ENCODE measurements around the gene PPIL4.
A peak's percentile ranks its signal among the peaks of the same experiment; 100 is the strongest.

PPIL4 gene

GRCh38 chr6:149545754-149546471 is at the start of gene PPIL4:
Gene PPIL4 (minus strand): TSS chr6:149546043. CDS start chr6:149546005, 38 bp downstream.
- peak; percentile 44 to 96 (median 91) for DNase-seq

GRCh38 chr6:149593408-149593807 is 47.6 kb upstream of the PPIL4 start:
- DNase-seq = no peak

- DNase-seq = no peak
Observed at GRCh38 chr6:149592983-149593382, 47.1 kb upstream of the PPIL4 start.

- DNase-seq = no peak
Observed at GRCh38 chr6:149586149-149586548, 40.3 kb upstream of the PPIL4 start.

GRCh38 chr6:149581349-149581748 is 35.5 kb upstream of the PPIL4 start:
- no peak for DNase-seq

GRCh38 chr6:149580880-149581279 is 35.0 kb upstream of the PPIL4 start:
- no peak for DNase-seq

- no peak for DNase-seq
Observed at GRCh38 chr6:149567945-149568585, 22.2 kb upstream of the PPIL4 start.

GRCh38 chr6:149567194-149567586 is 21.3 kb upstream of the PPIL4 start:
- DNase-seq = peak in 1 of 51 donors; percentile 36

GRCh38 chr6:149566410-149567193 is 20.8 kb upstream of the PPIL4 start:
- peak in 43 of 51 donors; percentile 3 to 81 (median 45) for DNase-seq

GRCh38 chr6:149565527-149566409 is 19.9 kb upstream of the PPIL4 start, which contains the start of gene GINM1:
Gene GINM1 (plus strand): TSS chr6:149566375. CDS start chr6:149566415, 40 bp downstream.
- DNase-seq = peak; percentile 52 to 95 (median 85)

- no peak for DNase-seq
Observed at GRCh38 chr6:149563928-149564325, 18.1 kb upstream of the PPIL4 start.

GRCh38 chr6:149563203-149563927 is 17.5 kb upstream of the PPIL4 start:
- DNase-seq = no peak

GRCh38 chr6:149560736-149561135 is 14.9 kb upstream of the PPIL4 start:
- no peak for DNase-seq

GRCh38 chr6:149559389-149559788 is 13.5 kb upstream of the PPIL4 start:
- no peak for DNase-seq

GRCh38 chr6:149558029-149558428 is 12.2 kb upstream of the PPIL4 start:
- DNase-seq = no peak

GRCh38 chr6:149551920-149552319 is 6.1 kb upstream of the PPIL4 start:
- DNase-seq = no peak

- peak in 32 of 51 donors; percentile 4 to 49 (median 20) for DNase-seq
Observed at GRCh38 chr6:149545258-149545753, 537 bp downstream of the PPIL4 start.

GRCh38 chr6:149544646-149545257 is 1.1 kb downstream of the PPIL4 start:
- peak in 1 of 51 donors; percentile 39 for DNase-seq

GRCh38 chr6:149541139-149541538 is 4.7 kb downstream of the PPIL4 start:
- no peak for DNase-seq

- no peak for DNase-seq
Observed at GRCh38 chr6:149534742-149535141, 11.1 kb downstream of the PPIL4 start.
